OCI-LY1 (cell line): Measurements from ENCODE around the gene SH3TC2.

Experiments used
- H2AFZ ChIP-seq: fragments of 200-600 bp; sonication (generic), shearing (Covaris generic); 2 replicates; pipeline ENCODE4 v1.6.0; 2014; ENCODE audit warnings: antibody characterized with exemption, mild to moderate bottlenecking, low read length
- H3F3A ChIP-seq: fragments of 200-600 bp; sonication (generic), shearing (Covaris generic); 2 replicates; pipeline ENCODE4 v1.6.0; 2014; ENCODE audit warnings: mild to moderate bottlenecking, antibody characterized with exemption, low read length, moderate library complexity; ENCODE audit not compliant: insufficient read depth
- H3K27ac ChIP-seq: fragments of 200-600 bp; sonication (generic); 2 replicates; pipeline ENCODE4 v1.5.1; 2014; ENCODE audit warnings: low read length, mixed run types, mild to moderate bottlenecking, low read depth; ENCODE audit not compliant: poor library complexity, severe bottlenecking
- H3K27me3 ChIP-seq: fragments of 200-600 bp; sonication (generic); 2 replicates; pipeline ENCODE4 v1.6.0; 2014; ENCODE audit warnings: antibody characterized with exemption, mild to moderate bottlenecking, low read length, moderate library complexity; ENCODE audit not compliant: insufficient read depth
- H3K36me3 ChIP-seq: fragments of 200-600 bp; sonication (generic); 2 replicates; pipeline ENCODE4 v1.6.1; 2014; ENCODE audit warnings: mild to moderate bottlenecking, antibody characterized with exemption, low read length, moderate library complexity, mixed read lengths; ENCODE audit not compliant: insufficient read depth
- H3K4me1 ChIP-seq: fragments of 200-600 bp; sonication (generic); 2 replicates; pipeline ENCODE4 v1.5.1; 2014; ENCODE audit warnings: mild to moderate bottlenecking, low read length, moderate library complexity; ENCODE audit not compliant: insufficient read depth, severe bottlenecking
- H3K4me2 ChIP-seq: fragments of 200-600 bp; sonication (generic), shearing (Covaris generic); 2 replicates; pipeline ENCODE4 v1.6.1; 2014; ENCODE audit warnings: low read length
- H3K4me3 ChIP-seq: fragments of 200-600 bp; sonication (generic); 2 replicates; pipeline ENCODE4 v1.5.1; 2014; ENCODE audit warnings: low read length, low read depth, mild to moderate bottlenecking, mixed read lengths; ENCODE audit not compliant: poor library complexity, severe bottlenecking
- H3K79me2 ChIP-seq: fragments of 200-600 bp; shearing (Covaris generic); 2 replicates; pipeline ENCODE4 v1.6.1; 2016; ENCODE audit warnings: mixed run types, low read length, mixed read lengths; ENCODE audit not compliant: insufficient read depth
- H3K9ac ChIP-seq: fragments of 200-600 bp; sonication (generic), shearing (Covaris generic); 2 replicates; pipeline ENCODE4 v1.6.1; 2014; ENCODE audit warnings: mild to moderate bottlenecking, low read length, mixed read lengths
- H3K9me2 ChIP-seq: fragments of 200-600 bp; sonication (generic), shearing (Covaris generic); 2 replicates; pipeline ENCODE4 v1.6.1; 2014; ENCODE audit warnings: low read depth, mild to moderate bottlenecking, low read length, mixed read lengths
- H3K9me3 ChIP-seq: fragments of 200-600 bp; shearing (Covaris generic); 2 replicates; pipeline ENCODE4 v1.6.1; 2014; ENCODE audit warnings: low read length, mixed read lengths
- H4K20me1 ChIP-seq: fragments of 200-600 bp; sonication (generic), shearing (Covaris generic); 2 replicates; pipeline ENCODE4 v1.6.0; 2016; ENCODE audit warnings: mild to moderate bottlenecking, low read length; ENCODE audit not compliant: insufficient read depth
- EZH2 ChIP-seq: fragments of 200-600 bp; sonication (generic), shearing (Covaris generic); IDR thresholded peaks from 2 replicates; pipeline ENCODE4 v1.8.0; 2017; ENCODE audit warnings: borderline replicate concordance, mixed run types, mild to moderate bottlenecking, antibody characterized with exemption, low read length, moderate library complexity, mixed read lengths
- TF ChIP-seq, protein P1 (sequence below): fragments of 200-600 bp; sonication (generic), shearing (Covaris generic); IDR thresholded peaks from 2 replicates; pipeline ENCODE4 v1.5.1; 2017; ENCODE audit warnings: mild to moderate bottlenecking, antibody characterized with exemption, low read length, moderate library complexity, mixed read lengths

The SH3TC2 gene

DNA sequence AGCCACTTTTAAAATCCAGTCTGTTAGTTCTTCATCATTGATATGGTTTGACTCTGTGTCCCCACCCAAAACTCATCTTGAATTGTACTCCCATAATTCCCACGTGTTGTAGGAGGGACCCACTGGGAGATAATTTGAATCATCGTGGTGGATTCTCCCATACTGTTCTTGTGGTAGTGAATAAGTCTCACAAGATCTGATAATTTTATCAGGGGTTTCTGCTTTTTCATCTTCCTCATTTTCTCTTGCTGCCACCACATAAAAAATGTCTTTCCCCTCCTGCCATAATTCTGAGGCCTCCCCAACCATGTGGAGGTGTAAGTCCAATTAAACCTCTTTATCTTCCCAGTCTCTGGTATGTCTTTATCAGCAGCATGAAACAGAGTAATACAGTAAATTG lies 26.9 kb upstream of the SH3TC2 start:
- no peak overlapping the region for H3K4me3 ChIP-seq
- H3K9me2 ChIP-seq = no peaks in the 10 kb centered on the region
- no peaks in the 10 kb centered on the region for H3K9me3 ChIP-seq
- H3F3A ChIP-seq = no peaks in the 10 kb centered on the region
- no peak overlapping the region for H3K4me2 ChIP-seq
- H3K4me1 ChIP-seq = no peaks in the 10 kb centered on the region
- no peak for TF ChIP-seq EZH2
- TF ChIP-seq, protein P1, sequence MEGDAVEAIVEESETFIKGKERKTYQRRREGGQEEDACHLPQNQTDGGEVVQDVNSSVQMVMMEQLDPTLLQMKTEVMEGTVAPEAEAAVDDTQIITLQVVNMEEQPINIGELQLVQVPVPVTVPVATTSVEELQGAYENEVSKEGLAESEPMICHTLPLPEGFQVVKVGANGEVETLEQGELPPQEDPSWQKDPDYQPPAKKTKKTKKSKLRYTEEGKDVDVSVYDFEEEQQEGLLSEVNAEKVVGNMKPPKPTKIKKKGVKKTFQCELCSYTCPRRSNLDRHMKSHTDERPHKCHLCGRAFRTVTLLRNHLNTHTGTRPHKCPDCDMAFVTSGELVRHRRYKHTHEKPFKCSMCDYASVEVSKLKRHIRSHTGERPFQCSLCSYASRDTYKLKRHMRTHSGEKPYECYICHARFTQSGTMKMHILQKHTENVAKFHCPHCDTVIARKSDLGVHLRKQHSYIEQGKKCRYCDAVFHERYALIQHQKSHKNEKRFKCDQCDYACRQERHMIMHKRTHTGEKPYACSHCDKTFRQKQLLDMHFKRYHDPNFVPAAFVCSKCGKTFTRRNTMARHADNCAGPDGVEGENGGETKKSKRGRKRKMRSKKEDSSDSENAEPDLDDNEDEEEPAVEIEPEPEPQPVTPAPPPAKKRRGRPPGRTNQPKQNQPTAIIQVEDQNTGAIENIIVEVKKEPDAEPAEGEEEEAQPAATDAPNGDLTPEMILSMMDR = no peak
- H3K79me2 ChIP-seq = no peaks in the 10 kb centered on the region
- H3K36me3 ChIP-seq = no peaks in the 10 kb centered on the region
- H3K27ac ChIP-seq = no peak overlapping the region
- H3K27me3 ChIP-seq = no peaks in the 10 kb centered on the region
- H3K9ac ChIP-seq = no peak overlapping the region
- H2AFZ ChIP-seq = no peak overlapping the region
- no peaks in the 10 kb centered on the region for H4K20me1 ChIP-seq

DNA sequence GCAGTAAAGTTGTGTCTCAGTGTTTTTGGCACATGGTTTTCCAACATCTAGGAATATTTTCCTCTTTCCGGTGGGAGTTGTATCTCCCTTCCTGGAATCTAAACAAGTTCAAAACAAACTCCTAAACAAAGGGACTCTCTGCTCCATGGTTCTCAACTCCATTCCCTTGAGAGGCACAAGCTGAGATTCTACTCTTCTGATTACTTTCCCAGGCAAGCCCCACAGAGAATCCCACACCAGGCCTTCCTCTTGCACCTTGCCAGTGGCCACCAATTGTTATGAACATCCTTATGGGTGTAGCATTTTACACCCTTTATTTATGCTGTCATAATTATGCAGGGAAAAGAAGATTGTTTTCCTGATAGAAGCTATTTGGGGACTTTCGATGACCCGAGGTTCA lies 25.8 kb upstream of the SH3TC2 start:
- H3K27ac ChIP-seq = no peak overlapping the region
- H3K4me1 ChIP-seq = no peaks in the 10 kb centered on the region
- H3K27me3 ChIP-seq = no peaks in the 10 kb centered on the region
- H3K4me2 ChIP-seq = no peak overlapping the region
- H3K9me3 ChIP-seq = no peaks in the 10 kb centered on the region
- H3K9ac ChIP-seq = no peak overlapping the region
- H4K20me1 ChIP-seq = no peaks in the 10 kb centered on the region
- no peaks in the 10 kb centered on the region for H3K79me2 ChIP-seq
- no peaks in the 10 kb centered on the region for H3K9me2 ChIP-seq
- no peak for TF ChIP-seq EZH2
- TF ChIP-seq, protein P1 = no peak
- H3K36me3 ChIP-seq = no peaks in the 10 kb centered on the region
- H3K4me3 ChIP-seq = no peak overlapping the region
- H2AFZ ChIP-seq = no peak overlapping the region
- no peaks in the 10 kb centered on the region for H3F3A ChIP-seq

DNA sequence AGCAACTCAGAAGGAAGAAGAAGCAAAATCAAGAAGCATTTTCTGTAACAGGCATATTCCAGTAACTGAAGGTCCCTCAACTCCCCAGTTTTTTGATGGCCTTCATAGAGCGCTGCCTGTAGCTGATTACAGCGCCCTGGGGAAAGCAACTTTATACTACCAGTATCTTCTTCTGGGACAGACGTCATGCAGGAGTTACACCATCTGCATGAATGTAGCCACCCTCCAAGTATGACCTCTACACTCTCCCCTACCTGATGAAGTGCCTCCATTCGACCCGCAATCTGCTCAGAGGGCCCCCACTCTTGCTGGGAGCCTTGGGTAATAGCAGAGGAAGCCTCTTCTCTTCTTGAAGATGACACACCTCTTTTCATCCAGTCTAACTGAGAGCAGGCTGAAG lies 21.0 kb upstream of the SH3TC2 start:
- Histone ChIP-seq H3K9me2 (no peaks in the 10 kb centered on the region), H3K27ac (no peak overlapping the region)

More for the DNA sequence above, 21.0 kb upstream of the SH3TC2 start:
- Histone ChIP-seq H3K4me3 (no peak overlapping the region), H2AFZ (no peak overlapping the region), H3K4me1 (no peaks in the 10 kb centered on the region), H3K79me2 (no peaks in the 10 kb centered on the region), H3K9me3 (no peaks in the 10 kb centered on the region), H3K27me3 (no peaks in the 10 kb centered on the region), H4K20me1 (no peaks in the 10 kb centered on the region), H3K9ac (no peak overlapping the region), H3K36me3 (no peaks in the 10 kb centered on the region), H3K4me2 (no peak overlapping the region), H3F3A (no peaks in the 10 kb centered on the region)
- TF ChIP-seq, protein P1 = no peak
- TF ChIP-seq EZH2 = no peak
